ENCODE results near the gene SPEF2.

SPEF2 gene

GRCh38 chr5:35810601-35811000, 192.9 kb downstream of the SPEF2 start:
- H3K27me3 ChIP-seq (ENCODE audit: insufficient read depth, low read length), result no peaks in the 10 kb centered on the region
- no peak overlapping the region for H3K27ac ChIP-seq (ENCODE audit: low read depth, low read length)
- H3K9me3 ChIP-seq (ENCODE audit: insufficient read depth, low read depth, low read length), result no peaks in the 10 kb centered on the region
- H3K9ac ChIP-seq (ENCODE audit: low read depth, low read length), result no peak overlapping the region
- H3K36me3 ChIP-seq (ENCODE audit: insufficient read depth, low read length), result no peaks in the 10 kb centered on the region
- no peaks in the 10 kb centered on the region for H3K4me1 ChIP-seq (ENCODE audit: insufficient read depth, low read length)
- H3K4me3 ChIP-seq (ENCODE audit: low read length), result no peak overlapping the region

GRCh38 chr5:35811108-35811741, 193.6 kb downstream of the SPEF2 start:
- H3K9ac ChIP-seq (ENCODE audit: low read depth, low read length), result no peak overlapping the region
- no peaks in the 10 kb centered on the region for H3K4me1 ChIP-seq (ENCODE audit: insufficient read depth, low read length)
- no peaks in the 10 kb centered on the region for H3K36me3 ChIP-seq (ENCODE audit: insufficient read depth, low read length)
- no peak overlapping the region for H3K27ac ChIP-seq (ENCODE audit: low read depth, low read length)
- WGBS, result 97% methylated on average over 1 of the region's 3 CpGs
- H3K27me3 ChIP-seq (ENCODE audit: insufficient read depth, low read length), result no peaks in the 10 kb centered on the region
- H3K4me3 ChIP-seq (ENCODE audit: low read length), result no peak overlapping the region
- H3K9me3 ChIP-seq (ENCODE audit: insufficient read depth, low read depth, low read length), result no peaks in the 10 kb centered on the region

- H3K4me3 ChIP-seq (ENCODE audit: low read length), result no peak overlapping the region
- no peaks in the 10 kb centered on the region for H3K27me3 ChIP-seq (ENCODE audit: insufficient read depth, low read length)
- H3K36me3 ChIP-seq (ENCODE audit: insufficient read depth, low read length), result no peaks in the 10 kb centered on the region
- no peaks in the 10 kb centered on the region for H3K9me3 ChIP-seq (ENCODE audit: insufficient read depth, low read depth, low read length)
- H3K9ac ChIP-seq (ENCODE audit: low read depth, low read length), result no peak overlapping the region
- 94% methylated on average over 1 of the region's 1 CpG for WGBS
- H3K27ac ChIP-seq (ENCODE audit: low read depth, low read length), result no peak overlapping the region
- H3K4me1 ChIP-seq (ENCODE audit: insufficient read depth, low read length), result no peaks in the 10 kb centered on the region
Observed at GRCh38 chr5:35813521-35813920, 195.9 kb downstream of the SPEF2 start.

- no peaks in the 10 kb centered on the region for H3K27me3 ChIP-seq (ENCODE audit: insufficient read depth, low read length)
- 76% methylated on average over 10 of the region's 10 CpGs for WGBS
- no peak overlapping the region for H3K4me3 ChIP-seq (ENCODE audit: low read length)
- no peaks in the 10 kb centered on the region for H3K9me3 ChIP-seq (ENCODE audit: insufficient read depth, low read depth, low read length)
- no peak overlapping the region for H3K27ac ChIP-seq (ENCODE audit: low read depth, low read length)
- no peak overlapping the region for H3K9ac ChIP-seq (ENCODE audit: low read depth, low read length)
- no peaks in the 10 kb centered on the region for H3K4me1 ChIP-seq (ENCODE audit: insufficient read depth, low read length)
- no peaks in the 10 kb centered on the region for H3K36me3 ChIP-seq (ENCODE audit: insufficient read depth, low read length)
Observed at GRCh38 chr5:35815089-35815936, 197.7 kb downstream of the SPEF2 start.

GRCh38 chr5:35816881-35817521, 199.3 kb downstream of the SPEF2 start:
- 80% methylated on average over 4 of the region's 4 CpGs for WGBS
- no peaks in the 10 kb centered on the region for H3K4me1 ChIP-seq (ENCODE audit: insufficient read depth, low read length)
- no peaks in the 10 kb centered on the region for H3K27me3 ChIP-seq (ENCODE audit: insufficient read depth, low read length)
- no peaks in the 10 kb centered on the region for H3K9me3 ChIP-seq (ENCODE audit: insufficient read depth, low read depth, low read length)
- H3K4me3 ChIP-seq (ENCODE audit: low read length), result no peak overlapping the region
- no peak overlapping the region for H3K27ac ChIP-seq (ENCODE audit: low read depth, low read length)
- H3K9ac ChIP-seq (ENCODE audit: low read depth, low read length), result no peak overlapping the region
- H3K36me3 ChIP-seq (ENCODE audit: insufficient read depth, low read length), result no peaks in the 10 kb centered on the region

GRCh38 chr5:35819026-35819425, 201.4 kb downstream of the SPEF2 start:
- H3K9ac ChIP-seq (ENCODE audit: low read depth, low read length), result no peak overlapping the region
- WGBS, result 95% methylated on average over 2 of the region's 2 CpGs

GRCh38 chr5:35819668-35820067, 202.0 kb downstream of the SPEF2 start:
- no peaks in the 10 kb centered on the region for H3K27me3 ChIP-seq (ENCODE audit: insufficient read depth, low read length)
- H3K9ac ChIP-seq (ENCODE audit: low read depth, low read length), result no peak overlapping the region
- H3K4me1 ChIP-seq (ENCODE audit: insufficient read depth, low read length), result no peaks in the 10 kb centered on the region
- WGBS, result no CpG with 5 or more reads among the region's 1 CpG
- H3K4me3 ChIP-seq (ENCODE audit: low read length), result no peak overlapping the region
- no peak overlapping the region for H3K27ac ChIP-seq (ENCODE audit: low read depth, low read length)
- no peaks in the 10 kb centered on the region for H3K36me3 ChIP-seq (ENCODE audit: insufficient read depth, low read length)
- no peaks in the 10 kb centered on the region for H3K9me3 ChIP-seq (ENCODE audit: insufficient read depth, low read depth, low read length)

More at GRCh38 chr5:35819026-35819425, 201.4 kb downstream of the SPEF2 start:
- Histone ChIP-seq H3K4me1 (ENCODE audit: insufficient read depth, low read length) (no peaks in the 10 kb centered on the region), H3K27ac (ENCODE audit: low read depth, low read length) (no peak overlapping the region), H3K9me3 (ENCODE audit: insufficient read depth, low read depth, low read length) (no peaks in the 10 kb centered on the region), H3K4me3 (ENCODE audit: low read length) (no peak overlapping the region), H3K27me3 (ENCODE audit: insufficient read depth, low read length) (no peaks in the 10 kb centered on the region), H3K36me3 (ENCODE audit: insufficient read depth, low read length) (no peaks in the 10 kb centered on the region)

- no peaks in the 10 kb centered on the region for H3K36me3 ChIP-seq (ENCODE audit: insufficient read depth, low read length)
- H3K27ac ChIP-seq (ENCODE audit: low read depth, low read length), result no peak overlapping the region
- no peaks in the 10 kb centered on the region for H3K4me1 ChIP-seq (ENCODE audit: insufficient read depth, low read length)
- H3K9ac ChIP-seq (ENCODE audit: low read depth, low read length), result no peak overlapping the region
- WGBS, result 77% methylated on average over 4 of the region's 4 CpGs
- no peaks in the 10 kb centered on the region for H3K9me3 ChIP-seq (ENCODE audit: insufficient read depth, low read depth, low read length)
- H3K4me3 ChIP-seq (ENCODE audit: low read length), result no peak overlapping the region
- no peaks in the 10 kb centered on the region for H3K27me3 ChIP-seq (ENCODE audit: insufficient read depth, low read length)
Observed at GRCh38 chr5:35820735-35821134, 203.1 kb downstream of the SPEF2 start.

GRCh38 chr5:35821513-35821912, 203.8 kb downstream of the SPEF2 start:
- Histone ChIP-seq H3K4me3 (ENCODE audit: low read length) (no peak overlapping the region), H3K4me1 (ENCODE audit: insufficient read depth, low read length) (no peaks in the 10 kb centered on the region), H3K36me3 (ENCODE audit: insufficient read depth, low read length) (no peaks in the 10 kb centered on the region), H3K9me3 (ENCODE audit: insufficient read depth, low read depth, low read length) (no peaks in the 10 kb centered on the region), H3K27me3 (ENCODE audit: insufficient read depth, low read length) (no peaks in the 10 kb centered on the region), H3K9ac (ENCODE audit: low read depth, low read length) (no peak overlapping the region), H3K27ac (ENCODE audit: low read depth, low read length) (no peak overlapping the region)
- WGBS, result 97% methylated on average over 2 of the region's 2 CpGs

GRCh38 chr5:35822511-35822910, 204.8 kb downstream of the SPEF2 start:
- Histone ChIP-seq H3K4me3 (ENCODE audit: low read length) (no peak overlapping the region), H3K27ac (ENCODE audit: low read depth, low read length) (no peak overlapping the region), H3K4me1 (ENCODE audit: insufficient read depth, low read length) (no peaks in the 10 kb centered on the region), H3K9me3 (ENCODE audit: insufficient read depth, low read depth, low read length) (no peaks in the 10 kb centered on the region), H3K9ac (ENCODE audit: low read depth, low read length) (no peak overlapping the region), H3K27me3 (ENCODE audit: insufficient read depth, low read length) (no peaks in the 10 kb centered on the region), H3K36me3 (ENCODE audit: insufficient read depth, low read length) (no peaks in the 10 kb centered on the region)
- WGBS, result 93% methylated on average over 8 of the region's 8 CpGs

GRCh38 chr5:35823347-35824098, 205.9 kb downstream of the SPEF2 start:
- Histone ChIP-seq H3K36me3 (ENCODE audit: insufficient read depth, low read length) (no peaks in the 10 kb centered on the region), H3K27ac (ENCODE audit: low read depth, low read length) (no peak overlapping the region)
- WGBS, result 80% methylated on average over 7 of the region's 7 CpGs

More at GRCh38 chr5:35823347-35824098, 205.9 kb downstream of the SPEF2 start:
- H3K4me3 ChIP-seq (ENCODE audit: low read length), result no peak overlapping the region
- H3K27me3 ChIP-seq (ENCODE audit: insufficient read depth, low read length), result no peaks in the 10 kb centered on the region
- no peaks in the 10 kb centered on the region for H3K4me1 ChIP-seq (ENCODE audit: insufficient read depth, low read length)
- H3K9ac ChIP-seq (ENCODE audit: low read depth, low read length), result no peak overlapping the region
- H3K9me3 ChIP-seq (ENCODE audit: insufficient read depth, low read depth, low read length), result no peaks in the 10 kb centered on the region
